Activated naive CD4-positive, alpha-beta T cell (primary cell): ENCODE measurements around the gene KRT39.

Experiments used
- DNase-seq, 4 experiments: peaks; one replicate each; lab custom pipeline; 2025; lab: John Stamatoyannopoulos, UW

KRT39 gene

DNA sequence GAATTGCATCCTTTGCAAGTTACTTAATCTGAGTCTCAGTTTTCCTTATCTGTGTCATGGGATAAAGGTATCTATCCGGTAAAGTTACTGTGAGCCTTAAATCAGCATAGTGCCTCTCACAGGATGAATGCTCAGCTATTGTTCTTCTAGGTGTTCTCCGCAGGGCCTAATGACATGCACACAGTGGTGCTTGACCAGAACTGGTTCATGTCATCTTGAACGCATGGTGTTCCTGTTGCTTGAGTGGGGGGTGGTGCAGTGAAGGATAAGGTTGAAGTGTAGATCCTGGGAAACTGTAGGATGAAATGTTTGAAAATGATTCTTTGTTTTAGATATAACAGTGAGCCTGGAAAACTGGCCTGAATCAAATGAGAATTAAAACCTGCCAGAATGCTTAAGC is 13.4 kb upstream of the KRT39 start:
- DNase-seq: no peak

DNA sequence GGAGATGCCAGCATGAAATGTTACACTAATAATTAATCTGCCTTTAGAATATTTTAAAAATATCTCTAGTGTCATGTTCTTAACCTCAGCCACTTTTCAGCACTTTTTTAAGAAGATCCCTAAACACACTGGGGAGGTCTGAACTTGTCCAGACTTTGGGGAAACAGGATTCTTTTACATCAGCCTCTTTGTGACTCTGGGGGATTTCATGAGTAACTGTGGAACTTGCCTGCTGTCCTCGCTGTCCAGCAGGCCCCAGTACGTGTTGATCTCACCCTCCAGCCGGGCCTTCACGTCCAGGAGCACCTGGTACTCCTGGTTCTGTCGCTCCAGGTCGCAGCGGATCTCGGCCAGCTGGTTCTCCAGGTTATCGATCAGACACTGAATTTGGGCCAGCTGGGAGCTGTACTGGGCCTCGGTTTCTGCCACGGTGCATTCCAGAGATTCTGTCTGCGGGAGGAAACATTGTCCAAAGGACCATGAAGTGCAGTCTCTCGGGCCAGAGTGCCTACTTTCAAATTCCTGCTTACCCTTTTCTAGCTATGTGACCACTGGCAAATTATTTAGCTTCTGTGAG is 11.9 kb upstream of the KRT39 start:
- DNase-seq: no peak

DNA sequence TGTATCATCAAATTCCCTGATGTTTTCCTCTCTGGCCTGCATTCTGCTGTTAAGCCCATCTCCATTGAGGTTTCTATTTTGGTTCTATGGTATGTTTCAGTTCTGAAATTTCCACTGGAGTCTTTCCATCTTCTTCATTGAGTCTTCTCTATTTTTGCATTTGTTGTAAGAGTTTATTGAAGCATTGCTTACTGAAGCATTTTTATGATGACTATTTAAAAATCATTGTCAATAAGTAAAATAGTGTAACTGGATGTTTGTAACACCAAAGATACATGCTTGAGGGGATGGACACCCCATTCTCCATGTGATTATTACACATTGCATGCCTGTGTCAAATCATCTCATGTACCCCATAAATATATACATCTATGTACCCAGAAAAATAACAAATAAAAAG is 8.8 kb upstream of the KRT39 start:
- DNase-seq: no peak

DNA sequence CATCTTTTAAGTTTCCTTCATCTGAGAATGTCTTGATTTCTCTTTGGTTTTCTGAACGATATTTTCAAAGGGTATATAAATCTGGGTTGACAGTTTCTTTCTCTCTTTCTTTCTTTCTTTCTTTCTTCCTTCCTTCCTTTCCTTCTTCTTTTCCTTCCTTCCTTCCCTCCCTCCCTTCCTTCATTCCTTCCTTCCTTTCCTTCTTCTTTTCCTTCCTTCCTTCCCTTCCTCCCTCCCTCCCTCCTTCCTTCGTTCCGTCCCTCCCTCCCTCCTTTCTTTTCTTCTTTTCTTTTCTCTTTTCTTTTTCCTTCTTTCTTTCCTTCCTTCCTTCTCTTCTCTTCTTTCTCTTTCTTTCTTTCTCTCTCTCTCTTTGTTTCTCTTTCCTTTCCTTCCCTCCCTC is 7.6 kb upstream of the KRT39 start:
- DNase-seq: no peak

DNA sequence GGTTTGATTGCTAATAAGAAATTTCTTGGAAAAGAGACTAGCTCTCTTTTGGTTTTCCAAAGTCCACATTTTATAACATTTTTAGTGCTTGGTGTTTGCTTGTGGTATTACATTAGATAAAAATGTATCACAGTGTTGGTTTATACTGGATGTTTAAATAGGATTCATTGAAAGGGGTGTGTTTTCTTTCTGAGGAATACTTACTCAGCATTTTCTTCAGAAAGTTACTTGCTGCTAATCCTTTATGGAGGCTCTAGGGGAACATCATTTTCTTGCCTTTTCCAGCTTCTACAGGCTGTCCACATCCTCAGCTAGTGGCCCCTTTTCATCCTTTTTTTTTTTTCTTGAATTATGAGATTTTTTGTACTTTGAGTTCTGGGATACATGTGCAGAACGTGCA is 834 bp upstream of the KRT39 start:
- DNase-seq: no peak

DNA sequence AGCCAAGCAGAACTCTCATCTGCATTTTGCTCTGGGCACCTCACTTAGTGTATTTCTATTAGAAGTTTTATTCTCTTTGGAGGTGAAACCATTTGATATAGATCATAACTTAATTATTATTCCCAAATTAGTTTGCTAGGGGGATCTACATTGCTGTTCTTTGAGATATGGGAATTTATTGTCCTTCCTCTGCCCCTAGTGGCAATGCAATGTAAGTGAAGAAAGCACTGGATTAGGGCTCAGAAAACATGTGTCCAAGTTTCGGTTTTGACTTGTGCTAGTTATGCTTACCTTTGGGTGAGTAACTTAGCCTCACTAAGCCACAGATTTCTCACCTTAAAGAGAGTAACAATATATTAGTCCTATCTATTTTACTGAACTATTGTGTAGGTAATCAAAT is 2.9 kb downstream of the KRT39 start:
- no peak for DNase-seq

DNA sequence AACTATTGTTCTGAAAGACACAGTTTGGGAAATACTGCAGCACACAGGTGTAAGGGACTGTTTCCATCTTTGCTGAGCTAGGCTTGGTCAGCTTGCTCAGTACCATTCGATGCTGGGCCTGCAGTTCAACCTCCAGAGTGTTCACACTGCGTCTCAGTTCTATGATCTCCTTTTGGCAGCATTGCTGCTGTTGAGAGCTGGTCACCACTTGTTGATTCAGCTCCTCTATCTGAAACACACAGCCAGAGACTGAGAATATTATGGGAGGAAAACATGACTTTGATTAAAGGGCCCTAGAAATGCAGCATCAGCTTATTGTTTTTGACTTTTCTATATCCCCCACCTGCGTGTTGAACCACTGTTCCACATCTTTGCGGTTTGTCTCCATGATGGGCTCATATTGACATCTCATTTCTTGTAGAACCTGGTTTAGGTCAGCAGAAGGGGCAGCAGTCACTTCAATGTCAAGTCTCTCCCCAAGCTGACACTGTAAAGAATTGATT is 4.6 kb downstream of the KRT39 start:
- DNase-seq: no peak

DNA sequence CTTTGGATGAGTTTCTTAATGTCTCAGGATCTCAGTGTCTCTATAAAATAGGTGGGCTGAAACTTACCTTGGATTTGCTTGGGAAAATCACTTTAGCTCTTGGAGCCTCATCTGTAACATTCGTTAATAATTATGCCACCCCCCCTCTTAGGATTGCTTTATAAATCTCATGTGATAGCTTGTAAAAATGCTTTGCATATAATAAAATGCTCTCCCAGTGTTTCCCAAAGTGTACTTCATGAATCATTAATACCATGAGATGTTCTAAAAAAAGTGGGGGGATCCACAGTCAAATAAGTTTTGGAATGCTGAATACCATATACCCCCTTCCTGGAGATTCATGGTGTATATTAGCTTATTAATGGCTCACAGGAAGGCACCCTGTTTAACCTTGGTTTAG is 5.2 kb downstream of the KRT39 start:
- DNase-seq: no peak

DNA sequence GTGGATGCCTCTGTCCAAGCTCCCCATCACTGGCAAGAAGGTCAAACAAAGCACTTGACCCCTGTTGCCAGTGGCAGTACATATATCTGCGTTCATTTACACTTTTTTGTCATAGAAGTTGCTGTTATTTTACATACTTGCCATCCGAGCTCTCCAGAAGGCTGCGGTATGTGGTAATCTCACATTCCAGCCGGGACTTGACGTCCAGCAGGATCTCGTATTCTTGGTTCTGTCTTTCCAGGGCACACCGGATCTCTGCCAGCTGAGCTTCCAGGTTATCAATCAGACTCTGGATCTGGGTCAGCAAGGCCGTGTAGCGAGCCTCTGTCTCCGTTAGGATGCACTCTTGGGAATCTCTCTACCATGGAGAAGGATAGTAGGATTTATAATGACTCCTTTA is 6.6 kb downstream of the KRT39 start:
- no peak for DNase-seq

DNA sequence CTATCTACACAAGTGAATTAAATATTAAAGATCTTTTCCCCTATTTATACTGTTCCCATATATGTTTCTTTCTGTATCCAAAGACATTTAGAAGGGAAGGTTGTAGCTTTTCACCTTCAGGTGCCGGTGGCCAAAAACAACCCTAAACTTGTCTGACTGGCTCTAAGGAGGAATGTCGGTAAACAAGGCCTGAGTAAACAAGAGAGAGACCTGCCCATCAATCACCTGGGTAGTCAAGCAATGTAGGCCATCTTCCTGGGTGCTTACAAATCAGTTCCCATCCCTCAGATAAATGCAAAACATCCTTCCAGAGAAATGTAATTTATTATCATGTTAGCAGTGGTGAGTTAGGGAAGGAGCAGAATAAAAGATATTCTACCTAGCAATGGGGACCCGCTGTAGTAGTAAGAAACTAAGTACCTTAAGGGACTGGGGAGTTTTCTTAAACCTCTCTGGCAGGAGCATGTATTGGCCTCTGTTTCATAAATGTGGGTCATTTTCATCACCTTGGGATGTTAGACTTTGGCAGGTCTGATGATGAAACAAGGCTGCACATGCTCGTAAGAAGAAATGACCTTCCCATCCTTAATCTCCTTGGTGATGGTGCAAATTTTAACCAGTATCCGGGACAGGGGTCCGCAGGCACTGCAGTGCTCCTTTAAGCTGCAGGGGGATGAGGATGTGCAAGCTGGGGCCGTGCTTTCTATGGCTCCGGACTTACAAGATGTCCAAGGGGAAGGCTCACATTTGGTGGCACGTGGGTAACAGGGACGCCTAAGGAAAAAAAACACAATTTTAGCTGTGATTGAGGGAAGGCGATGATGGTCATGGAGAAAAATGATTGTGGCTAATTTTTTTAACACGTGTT is 8.4 kb downstream of the KRT39 start:
- DNase-seq: no peak

DNA sequence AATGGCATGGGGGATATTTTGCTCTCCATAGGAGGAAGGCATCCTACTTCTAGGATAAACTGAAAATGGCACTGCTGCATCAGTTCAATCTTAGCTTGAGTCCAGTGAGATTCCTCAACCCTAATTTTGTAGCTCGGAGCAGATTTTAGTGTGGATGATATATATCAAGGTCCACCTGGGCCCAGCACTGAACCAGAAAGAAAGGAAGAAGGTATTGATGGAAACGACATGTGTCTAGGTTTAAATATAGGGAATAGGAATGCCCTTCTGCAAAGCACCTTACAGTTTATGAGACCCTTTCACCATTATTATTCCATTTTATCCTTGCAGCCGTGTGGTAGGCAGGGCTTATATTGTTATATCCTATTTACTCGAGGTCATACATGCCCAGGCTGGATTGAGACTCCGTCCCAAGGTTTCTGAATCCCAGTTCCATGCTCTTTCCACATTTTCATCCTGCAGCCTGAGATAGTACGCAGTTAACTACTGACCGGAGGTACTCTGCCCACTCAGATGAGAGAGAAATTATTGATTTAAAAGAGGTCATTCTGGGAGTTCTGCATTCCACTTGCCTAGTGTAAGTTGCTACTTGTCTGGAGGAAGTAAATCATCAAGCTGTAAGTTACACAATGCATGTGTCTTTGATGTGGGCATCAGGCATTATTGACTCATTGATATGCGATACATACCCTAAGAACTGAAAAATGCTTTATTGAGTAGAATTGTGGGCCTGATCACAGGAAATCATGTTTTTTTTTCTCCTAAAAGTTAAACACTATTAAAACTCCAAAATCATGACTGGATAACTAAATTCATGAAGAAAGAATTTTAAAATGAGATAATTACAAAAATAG is 10.1 kb downstream of the KRT39 start:
- no peak for DNase-seq

DNA sequence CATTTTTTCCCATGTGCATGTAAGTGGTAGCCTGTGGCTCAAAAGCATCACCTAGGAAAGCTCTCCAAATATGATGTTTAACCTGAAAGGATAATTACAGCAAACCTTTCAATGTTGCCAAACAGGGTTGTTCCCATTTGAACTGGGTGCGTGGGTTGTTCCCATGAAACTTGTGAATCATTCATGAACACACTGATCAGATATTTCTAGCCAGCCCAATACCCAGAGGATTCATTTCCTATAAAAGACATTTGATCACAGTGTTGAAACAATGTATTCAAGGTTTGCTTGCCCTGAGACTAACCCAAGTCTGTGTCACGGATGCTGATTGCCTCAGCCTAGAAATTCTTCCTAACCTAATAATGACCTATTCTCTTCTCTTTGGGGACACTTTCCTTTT is 12.9 kb downstream of the KRT39 start:
- no peak for DNase-seq

DNA sequence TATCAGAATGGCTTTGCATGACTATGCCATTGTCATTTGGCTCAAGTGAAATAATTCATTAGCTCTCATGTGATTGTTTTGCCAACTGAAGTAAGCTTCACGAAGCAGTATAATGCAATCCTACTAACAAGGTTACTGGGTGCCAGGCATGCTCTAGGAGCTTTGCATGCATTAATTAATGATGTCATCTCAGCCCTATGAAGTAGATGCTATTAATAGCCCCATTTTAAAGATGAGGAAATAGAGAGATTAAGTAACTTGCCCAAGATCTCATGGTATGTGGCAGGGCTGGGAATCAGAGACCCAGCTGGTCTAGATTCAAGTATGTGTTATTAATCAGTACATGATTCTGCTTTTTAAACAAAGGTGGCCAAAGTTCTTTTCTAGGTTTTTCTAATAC is 14.1 kb downstream of the KRT39 start:
- no peak for DNase-seq

DNA sequence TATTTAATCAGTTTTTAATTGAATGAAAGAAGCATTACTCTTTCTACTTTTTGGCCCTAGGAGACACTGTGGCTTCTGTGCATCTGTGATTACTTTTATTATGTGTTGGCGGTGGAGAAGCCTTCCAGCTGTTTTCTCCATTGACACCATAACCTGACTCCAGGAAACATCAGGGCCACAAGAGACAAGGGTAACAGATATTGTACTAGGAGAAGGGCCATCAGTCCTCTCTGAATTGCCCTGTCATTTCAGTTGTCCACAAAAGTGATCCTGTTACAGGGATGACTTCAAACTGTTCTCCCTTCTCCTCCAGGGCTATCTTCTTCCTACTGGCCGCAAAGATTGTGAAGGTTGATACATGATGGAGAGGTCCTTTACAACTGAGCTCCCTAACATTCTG is 14.6 kb downstream of the KRT39 start:
- DNase-seq: no peak

DNA sequence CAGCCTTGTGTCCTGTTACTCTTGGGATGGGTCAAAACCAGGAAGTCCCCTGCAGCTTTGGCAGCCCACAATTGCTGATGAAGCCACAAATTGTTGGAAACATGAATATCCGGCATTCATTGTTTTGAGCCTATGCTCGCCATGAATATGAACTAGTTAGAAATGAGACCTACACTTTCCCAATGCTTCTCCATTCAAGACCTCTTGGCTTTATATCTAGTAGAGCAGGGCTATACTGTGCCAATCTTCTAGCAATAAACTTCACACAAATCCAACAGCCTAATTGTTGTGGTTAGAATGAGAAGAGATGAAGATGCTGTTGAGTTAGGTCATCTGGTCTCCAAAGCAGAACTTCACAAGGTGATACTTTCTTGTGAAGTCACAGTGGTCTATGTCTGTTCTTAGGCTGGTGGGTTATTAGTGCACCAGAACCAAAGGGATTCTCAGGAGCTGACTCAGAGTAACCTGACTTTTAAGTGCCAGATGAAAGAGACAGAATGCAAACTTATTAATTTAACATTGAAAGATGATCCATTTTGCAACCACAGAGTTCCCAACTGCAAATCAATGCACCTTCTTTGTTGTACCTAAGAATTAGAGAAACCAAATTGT is 15.6 kb downstream of the KRT39 start:
- no peak for DNase-seq

DNA sequence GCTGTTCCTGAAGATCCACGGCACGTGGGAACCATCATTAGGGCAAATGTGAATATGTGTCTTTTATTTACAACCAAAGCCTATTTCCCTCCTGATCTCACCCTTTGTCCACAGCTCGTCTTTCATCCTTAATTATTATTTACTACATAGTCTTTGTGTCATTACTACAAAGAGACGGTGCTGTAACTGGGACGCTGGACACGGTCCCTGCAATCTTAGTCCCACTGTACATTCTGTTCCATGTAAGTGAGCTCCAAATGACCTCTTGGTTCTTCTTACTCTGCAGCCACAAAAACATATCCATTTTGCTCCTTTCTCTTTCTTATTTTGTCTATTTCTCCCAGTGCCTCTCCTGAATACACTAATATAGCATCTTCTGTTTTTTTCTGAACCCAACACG is 16.6 kb downstream of the KRT39 start:
- DNase-seq: no peak

DNA sequence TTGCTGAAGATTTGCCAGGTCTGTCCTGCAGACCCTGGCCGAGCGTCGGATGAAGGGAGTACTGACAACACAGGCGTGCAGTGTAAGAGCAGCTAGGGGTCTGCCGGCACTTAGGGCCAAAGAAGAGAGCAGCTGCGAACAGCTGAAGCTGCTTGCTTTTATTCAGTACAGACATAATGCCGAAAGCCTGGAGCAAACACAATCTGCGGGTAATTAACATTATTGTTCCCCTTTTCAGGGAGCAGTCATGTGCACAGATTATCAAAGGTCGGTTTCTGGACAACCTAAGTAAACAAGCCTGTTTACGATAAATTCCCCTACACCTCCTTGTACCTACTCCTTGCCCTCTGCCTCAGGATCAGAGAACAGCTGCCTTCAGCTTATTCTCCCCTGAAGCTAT is 17.3 kb downstream of the KRT39 start:
- DNase-seq: no peak

DNA sequence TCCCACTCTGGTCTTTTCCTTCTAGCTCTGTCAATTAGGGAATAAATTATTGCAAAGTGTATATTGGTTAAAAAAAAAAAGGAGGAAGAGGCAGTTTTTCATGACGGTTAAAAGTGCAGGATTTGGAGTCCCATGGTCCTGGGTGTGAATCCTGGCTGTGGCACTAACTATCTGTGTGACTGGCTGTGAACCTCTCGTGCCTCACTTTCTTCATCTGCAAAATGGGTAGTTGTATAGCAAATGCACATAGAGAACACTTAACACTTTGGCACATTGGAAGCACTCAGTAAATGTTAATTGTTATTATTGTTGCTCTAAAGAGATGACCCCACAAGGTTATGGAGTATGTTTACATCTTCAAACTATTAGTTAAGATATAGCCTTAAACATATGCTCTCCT is 18.8 kb downstream of the KRT39 start:
- no peak for DNase-seq

DNA sequence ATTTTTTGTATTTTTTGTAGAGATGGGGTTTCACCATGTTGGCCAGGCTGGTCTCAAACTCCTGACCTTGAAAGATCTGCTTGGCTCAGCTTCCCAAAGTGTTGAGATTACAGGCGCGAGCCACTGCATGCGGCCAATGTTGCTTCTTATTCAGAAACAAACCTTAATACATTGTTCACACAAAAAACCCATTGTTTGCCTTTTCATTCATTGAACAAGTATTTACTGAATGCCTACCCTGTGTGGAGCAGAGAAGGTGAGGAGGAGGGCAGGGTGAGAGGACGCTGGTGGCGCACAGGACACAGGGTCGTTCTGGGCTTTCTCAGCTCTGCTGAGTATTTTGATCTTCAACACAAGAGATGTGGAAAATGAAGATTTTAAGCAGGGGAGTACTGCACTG is 21.3 kb downstream of the KRT39 start:
- DNase-seq: no peak

DNA sequence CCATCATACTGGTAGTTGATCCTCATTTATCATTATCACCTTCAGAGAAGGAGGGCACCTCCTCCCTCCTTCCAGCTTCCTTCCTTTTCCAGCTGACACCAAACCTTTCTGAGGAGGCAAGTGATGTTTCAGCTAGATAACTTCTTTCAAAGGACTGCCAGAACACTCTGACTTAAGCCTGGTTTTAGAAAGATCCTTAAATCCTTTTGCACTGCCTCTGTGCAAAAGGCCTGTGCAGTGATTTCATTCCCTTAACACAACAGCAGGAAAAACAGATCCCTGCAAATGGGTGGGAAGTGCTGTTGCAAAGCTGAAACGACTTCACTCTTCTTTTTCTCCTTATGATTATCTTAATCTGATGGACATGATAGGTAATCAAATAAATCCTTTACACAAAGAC is 22.2 kb downstream of the KRT39 start:
- DNase-seq: no peak

DNA sequence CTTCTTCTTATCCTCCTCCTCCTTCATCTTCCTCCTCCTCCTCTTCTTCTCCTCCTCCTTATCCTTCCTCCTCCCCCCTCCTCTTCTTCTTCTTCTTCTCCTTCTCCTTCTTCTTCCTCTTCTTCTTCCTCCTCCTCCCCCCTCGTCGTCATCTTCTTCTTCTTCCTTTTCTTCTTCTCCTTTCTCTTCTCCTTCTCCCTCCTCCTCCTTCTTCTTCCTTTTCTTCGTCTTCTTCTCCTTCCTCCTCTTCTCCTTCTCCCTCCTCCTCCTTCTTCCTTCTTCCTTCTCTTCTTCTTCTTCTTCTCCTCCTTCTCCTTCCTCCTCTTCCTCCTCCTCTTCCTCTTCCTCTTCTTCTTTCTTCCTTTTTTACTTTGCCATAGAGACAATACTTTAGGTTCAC is 24.2 kb downstream of the KRT39 start:
- no peak for DNase-seq

DNA sequence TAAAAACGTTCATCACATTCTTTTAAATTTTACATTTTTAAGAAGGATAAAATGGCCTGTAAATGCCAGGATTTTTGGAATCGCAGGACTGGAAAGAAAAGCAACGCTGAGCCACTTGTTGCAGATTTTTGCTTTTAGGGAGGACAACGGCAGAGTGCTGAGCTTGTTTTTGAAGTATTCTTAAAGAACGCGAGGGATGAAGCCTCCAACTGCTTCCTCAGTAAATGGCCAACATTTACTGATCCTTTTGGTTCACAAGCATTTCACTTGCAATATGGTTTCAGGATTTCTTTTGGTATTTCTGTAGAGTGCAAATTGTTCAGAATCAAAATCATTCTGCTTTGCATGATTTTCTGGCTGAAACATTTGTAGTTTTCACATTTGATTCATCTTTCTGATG is 26.5 kb downstream of the KRT39 start:
- DNase-seq: no peak
